ENCODE data around the gene TOX2. TPM values are rescaled to one million over a fixed set of nuclear protein-coding genes. Genes with fewer than 3 reads are reported as not detected.

The TOX2 gene
- total RNA-seq, 1 donor = 5.2 TPM

DNA sequence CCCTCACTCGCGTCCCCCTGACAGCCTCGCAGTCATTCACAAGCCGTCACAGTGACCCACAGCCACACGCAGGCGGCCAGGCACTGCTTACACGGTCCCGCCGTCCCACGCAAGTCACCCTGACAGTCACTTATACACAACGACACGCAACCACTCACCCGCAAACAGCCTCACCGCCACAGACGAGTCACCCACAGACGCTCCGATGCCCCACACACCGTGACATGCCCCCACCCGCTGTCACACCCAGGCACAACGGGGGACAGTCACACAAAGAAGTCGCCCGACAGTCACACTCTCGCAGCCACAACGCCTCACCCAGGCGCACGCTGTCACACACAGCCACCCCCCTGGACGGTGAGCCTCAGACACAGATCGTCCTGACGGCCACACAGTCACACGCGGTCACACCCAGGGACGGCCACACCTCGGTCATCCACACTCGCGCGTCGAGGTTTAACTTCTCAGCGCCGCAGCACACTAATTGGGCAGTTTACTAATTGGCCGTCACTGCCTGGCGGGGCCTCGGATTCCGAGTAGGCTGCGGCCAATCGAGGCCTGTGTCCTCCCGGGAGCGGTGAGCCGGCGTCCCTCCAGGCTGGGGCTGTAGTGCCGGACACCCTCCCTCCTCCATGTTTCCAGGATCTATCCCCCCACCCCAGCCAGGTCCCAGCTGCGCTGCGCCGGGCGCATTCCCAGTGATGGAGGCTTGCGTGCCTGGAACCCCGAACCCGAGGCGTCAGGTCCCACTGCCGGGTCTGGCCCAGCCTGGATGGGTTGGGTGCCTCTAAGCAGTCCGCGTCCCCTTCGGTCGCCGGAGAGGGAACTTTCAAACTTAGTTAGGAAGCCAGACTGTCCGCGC, 790 bp downstream of the TOX2 start:
- H3K4me3 ChIP-seq (ENCODE audit: low read depth, low read length) = peak overlapping the region; percentile 87
- DNase-seq (ENCODE audit: low read depth) = peak; percentile 39
- TF ChIP-seq, protein P1, sequence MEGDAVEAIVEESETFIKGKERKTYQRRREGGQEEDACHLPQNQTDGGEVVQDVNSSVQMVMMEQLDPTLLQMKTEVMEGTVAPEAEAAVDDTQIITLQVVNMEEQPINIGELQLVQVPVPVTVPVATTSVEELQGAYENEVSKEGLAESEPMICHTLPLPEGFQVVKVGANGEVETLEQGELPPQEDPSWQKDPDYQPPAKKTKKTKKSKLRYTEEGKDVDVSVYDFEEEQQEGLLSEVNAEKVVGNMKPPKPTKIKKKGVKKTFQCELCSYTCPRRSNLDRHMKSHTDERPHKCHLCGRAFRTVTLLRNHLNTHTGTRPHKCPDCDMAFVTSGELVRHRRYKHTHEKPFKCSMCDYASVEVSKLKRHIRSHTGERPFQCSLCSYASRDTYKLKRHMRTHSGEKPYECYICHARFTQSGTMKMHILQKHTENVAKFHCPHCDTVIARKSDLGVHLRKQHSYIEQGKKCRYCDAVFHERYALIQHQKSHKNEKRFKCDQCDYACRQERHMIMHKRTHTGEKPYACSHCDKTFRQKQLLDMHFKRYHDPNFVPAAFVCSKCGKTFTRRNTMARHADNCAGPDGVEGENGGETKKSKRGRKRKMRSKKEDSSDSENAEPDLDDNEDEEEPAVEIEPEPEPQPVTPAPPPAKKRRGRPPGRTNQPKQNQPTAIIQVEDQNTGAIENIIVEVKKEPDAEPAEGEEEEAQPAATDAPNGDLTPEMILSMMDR (IDR thresholded peaks at IDR 0.05; ENCODE audit: insufficient read depth, low read length) = no peak

DNA sequence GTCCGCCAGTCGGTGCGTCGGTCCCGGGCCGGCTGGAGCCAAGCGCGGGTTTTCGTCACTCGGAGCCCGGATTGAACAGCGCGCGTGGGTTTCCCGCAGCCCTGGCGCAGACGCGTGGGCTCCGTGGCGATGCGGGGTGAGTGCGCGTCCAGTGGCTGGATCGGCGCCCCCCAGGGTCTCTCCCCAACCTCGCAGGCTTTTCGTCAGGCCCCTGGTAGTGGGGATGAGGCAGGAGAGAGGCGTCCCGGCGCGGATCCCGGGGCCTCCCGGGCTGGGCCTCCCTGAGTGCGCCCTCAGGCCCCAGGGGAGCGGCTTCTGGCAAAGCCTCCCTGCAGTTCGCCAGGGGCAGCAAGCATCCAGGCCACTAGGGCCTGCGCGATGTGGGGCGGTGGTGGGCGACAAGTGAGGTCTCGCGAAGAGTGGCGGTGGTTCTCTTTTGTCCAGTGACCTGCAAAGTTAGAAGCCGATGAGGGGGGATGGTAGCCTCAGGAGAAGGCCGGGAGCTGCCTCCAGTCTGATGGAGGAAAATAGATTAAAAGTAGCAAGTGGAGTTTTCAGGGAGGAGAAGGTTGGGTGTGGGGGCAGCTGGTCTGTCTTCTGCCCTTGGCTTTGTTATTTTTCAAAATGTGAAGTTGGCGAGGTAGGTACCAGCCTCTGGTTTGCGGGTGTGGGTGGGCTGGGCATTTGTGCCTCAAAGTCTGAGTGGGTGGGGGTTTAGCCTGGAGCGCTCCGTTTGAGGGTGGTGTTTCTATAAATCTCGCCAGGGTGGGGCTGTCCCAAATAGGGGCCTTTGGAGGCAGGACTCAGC, 1.6 kb downstream of the TOX2 start:
- peak overlapping the region; percentile 87 for H3K4me3 ChIP-seq (ENCODE audit: low read depth, low read length)
- TF ChIP-seq, protein P1 (IDR thresholded peaks at IDR 0.05; ENCODE audit: insufficient read depth, low read length) = no peak
- peak; percentile 47 for DNase-seq (ENCODE audit: low read depth)

DNA sequence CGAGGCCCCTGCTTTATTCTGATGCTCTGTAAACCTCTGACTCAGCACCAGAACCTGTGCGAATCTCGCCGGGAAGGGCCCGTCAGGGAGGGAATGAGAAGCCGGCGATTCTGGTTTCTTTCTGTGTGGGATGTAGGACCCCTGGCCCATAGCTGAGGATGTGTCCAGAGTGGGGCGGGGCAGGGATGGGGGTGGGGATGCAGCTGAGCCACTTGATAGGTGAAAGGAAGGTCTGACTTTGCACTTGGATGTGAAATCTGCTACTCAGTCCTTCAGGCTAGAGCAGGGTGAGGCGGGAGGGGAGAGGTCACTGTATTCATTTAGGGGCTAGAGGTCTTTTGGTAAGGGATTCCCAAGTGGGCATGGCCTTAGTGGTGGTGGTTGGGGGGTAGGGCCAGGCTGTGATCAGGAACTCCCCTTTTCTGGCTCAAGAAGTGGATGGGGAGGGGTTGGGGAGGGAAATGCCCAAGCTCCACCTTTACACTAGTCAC, 2.3 kb downstream of the TOX2 start:
- DNase-seq (ENCODE audit: low read depth) = peak; percentile 33
- H3K4me3 ChIP-seq (ENCODE audit: low read depth, low read length) = peak overlapping the region; percentile 87
- TF ChIP-seq, protein P1 (IDR thresholded peaks at IDR 0.05; ENCODE audit: insufficient read depth, low read length) = no peak

- TF ChIP-seq, protein P1 (IDR thresholded peaks at IDR 0.05; ENCODE audit: insufficient read depth, low read length) = no peak
- no peak for DNase-seq (ENCODE audit: low read depth)
- peak overlapping the region; percentile 87 for H3K4me3 ChIP-seq (ENCODE audit: low read depth, low read length)
Measured at GRCh38 chr20:43917380-43917779, 2.7 kb downstream of the TOX2 start.

DNA sequence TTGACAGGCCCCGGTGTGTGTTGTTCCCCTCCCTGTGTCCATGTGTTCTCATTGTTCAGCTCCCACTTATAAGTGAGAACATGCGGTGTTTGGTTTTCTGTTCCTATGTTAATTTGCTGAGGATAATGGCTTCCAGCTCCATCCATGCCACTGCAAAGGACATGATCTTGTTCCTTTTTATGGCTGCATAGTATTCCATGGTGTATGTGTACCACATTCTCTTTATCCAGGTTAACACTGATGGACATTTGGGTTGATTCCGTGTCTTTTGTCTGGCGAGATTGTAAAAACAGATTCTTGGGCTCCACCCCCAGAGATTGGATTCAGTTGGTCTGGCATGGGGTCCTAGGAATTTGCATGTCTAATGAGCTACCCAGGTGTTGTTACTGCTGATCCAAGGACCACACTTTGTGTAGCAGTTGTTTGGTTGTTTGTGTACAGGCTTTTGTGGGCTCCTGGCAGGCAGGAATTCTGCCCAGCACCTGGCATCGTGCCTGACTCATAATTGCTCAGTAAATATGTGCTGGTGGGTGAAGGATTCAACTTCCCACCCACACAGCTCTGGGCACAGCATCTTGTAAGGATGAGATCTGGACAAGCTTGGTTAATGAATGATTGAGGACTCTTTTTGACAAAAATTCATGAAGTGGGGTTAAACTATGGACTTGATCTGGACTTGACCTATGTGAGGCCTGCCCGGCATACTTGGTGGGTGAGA, 5.2 kb downstream of the TOX2 start:
- H3K4me3 ChIP-seq (ENCODE audit: low read depth, low read length) = no peak overlapping the region
- DNase-seq (ENCODE audit: low read depth) = no peak
- TF ChIP-seq, protein P1 (IDR thresholded peaks at IDR 0.05; ENCODE audit: insufficient read depth, low read length) = no peak

DNA sequence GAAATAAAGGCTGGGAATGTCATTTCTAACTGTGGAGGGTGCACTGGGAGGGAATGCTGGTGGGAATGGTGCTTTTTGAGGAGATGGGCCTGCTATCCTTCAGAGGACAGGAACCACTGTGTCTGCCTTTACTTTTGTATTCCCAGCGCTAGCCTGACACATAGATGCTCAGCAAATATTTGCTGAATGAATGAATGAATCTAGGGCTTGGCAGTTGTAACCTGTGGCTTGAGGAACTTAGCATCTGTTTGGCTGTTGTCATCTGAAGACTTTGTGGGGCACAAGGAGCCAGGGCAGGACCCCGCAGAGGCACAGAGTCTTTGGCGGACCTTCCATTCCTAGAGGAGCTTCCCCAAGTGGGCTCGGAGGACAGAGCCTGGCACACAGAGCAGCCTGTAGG, 6.1 kb downstream of the TOX2 start:
- DNase-seq (ENCODE audit: low read depth) = no peak
- TF ChIP-seq, protein P1 (IDR thresholded peaks at IDR 0.05; ENCODE audit: insufficient read depth, low read length) = no peak
- no peak overlapping the region for H3K4me3 ChIP-seq (ENCODE audit: low read depth, low read length)
